Parathyroid adenoma (tissue), 2 donors: Measurements from ENCODE around the gene POLR1B.

ENCODE experiments used
- H2AFZ ChIP-seq: fragments of 300-600 bp; sonication (generic); one replicate; pipeline ENCODE4 v1.7.0; 2017; ENCODE audit warnings: antibody characterized with exemption, mild to moderate bottlenecking
- H3K27ac ChIP-seq: fragments of 300-600 bp; sonication (generic); one replicate; pipeline ENCODE4 v1.7.0; 2017
- H3K27me3 ChIP-seq: fragments of 300-600 bp; sonication (generic); one replicate; pipeline ENCODE4 v1.7.0; 2017; ENCODE audit warnings: low read length; ENCODE audit not compliant: control insufficient read depth, insufficient read depth
- H3K36me3 ChIP-seq: fragments of 300-600 bp; sonication (generic); one replicate; pipeline ENCODE4 v1.7.0; 2017; ENCODE audit warnings: low read length; ENCODE audit not compliant: control insufficient read depth, insufficient read depth
- H3K4me1 ChIP-seq: fragments of 300-600 bp; sonication (generic); one replicate; pipeline ENCODE4 v1.7.0; 2017; ENCODE audit warnings: control low read depth
- H3K4me2 ChIP-seq: fragments of 300-600 bp; sonication (generic); one replicate; pipeline ENCODE4 v1.7.0; 2017; ENCODE audit warnings: low read length
- H3K4me3 ChIP-seq: fragments of 300-600 bp; sonication (generic); one replicate; pipeline ENCODE4 v1.7.0; 2017; ENCODE audit warnings: low read depth, low read length
- H3K79me2 ChIP-seq: fragments of 300-600 bp; sonication (generic); one replicate; pipeline ENCODE4 v1.7.0; 2017; ENCODE audit warnings: control low read depth
- H3K9ac ChIP-seq: fragments of 300-600 bp; sonication (generic); one replicate; pipeline ENCODE4 v1.7.0; 2017; ENCODE audit warnings: mild to moderate bottlenecking
- H3K9me3 ChIP-seq: fragments of 300-600 bp; sonication (generic); one replicate; pipeline ENCODE4 v1.7.0; 2017; ENCODE audit warnings: low read length; ENCODE audit not compliant: control insufficient read depth
- CTCF ChIP-seq: fragments of 300-600 bp; sonication (generic); IDR thresholded peaks from one replicate; pipeline ENCODE4 v1.7.0; 2017; ENCODE audit warnings: antibody characterized with exemption, mild to moderate bottlenecking
- donor health status: primary hyperparathyroidism.

POLR1B gene

GRCh38 chr2:112602917-112603316 is 60.7 kb downstream of the POLR1B start:
- no peak overlapping the region for H3K4me3 ChIP-seq
- H3K9me3 ChIP-seq, result no peaks in the 10 kb centered on the region
- TF ChIP-seq CTCF, result no peak

GRCh38 chr2:112603731-112604130 is 61.5 kb downstream of the POLR1B start:
- Histone ChIP-seq H2AFZ (no peak overlapping the region), H3K27ac (no peak overlapping the region), H3K4me3 (no peak overlapping the region), H3K9ac (no peak overlapping the region), H3K4me2 (no peak overlapping the region), H3K27me3 (no peaks in the 10 kb centered on the region), H3K79me2 (no peaks in the 10 kb centered on the region), H3K36me3 (no peaks in the 10 kb centered on the region), H3K9me3 (no peaks in the 10 kb centered on the region), H3K4me1 (peaks cover 6% of the 10 kb centered on the region)
- TF ChIP-seq CTCF, result no peak

More at GRCh38 chr2:112602917-112603316, 60.7 kb downstream of the POLR1B start:
- H3K27ac ChIP-seq, result no peak overlapping the region
- no peaks in the 10 kb centered on the region for H3K36me3 ChIP-seq
- H3K9ac ChIP-seq, result no peak overlapping the region
- no peaks in the 10 kb centered on the region for H3K79me2 ChIP-seq
- H3K27me3 ChIP-seq, result no peaks in the 10 kb centered on the region
- no peak overlapping the region for H3K4me2 ChIP-seq
- no peak overlapping the region for H2AFZ ChIP-seq
- H3K4me1 ChIP-seq, result peaks cover 5% of the 10 kb centered on the region

- H2AFZ ChIP-seq, result no peak overlapping the region
Observed at GRCh38 chr2:112604952-112605351, 62.7 kb downstream of the POLR1B start.

GRCh38 chr2:112605926-112606325 is 63.7 kb downstream of the POLR1B start:
- no peak overlapping the region for H3K27ac ChIP-seq
- no peak overlapping the region for H3K4me2 ChIP-seq
- peaks cover 6% of the 10 kb centered on the region for H3K4me1 ChIP-seq
- no peak overlapping the region for H2AFZ ChIP-seq
- no peak for TF ChIP-seq CTCF
- no peaks in the 10 kb centered on the region for H3K79me2 ChIP-seq
- no peak overlapping the region for H3K9ac ChIP-seq
- no peaks in the 10 kb centered on the region for H3K36me3 ChIP-seq
- H3K9me3 ChIP-seq, result no peaks in the 10 kb centered on the region
- H3K27me3 ChIP-seq, result no peaks in the 10 kb centered on the region
- H3K4me3 ChIP-seq, result no peak overlapping the region

More at GRCh38 chr2:112604952-112605351, 62.7 kb downstream of the POLR1B start:
- Histone ChIP-seq H3K36me3 (no peaks in the 10 kb centered on the region), H3K79me2 (no peaks in the 10 kb centered on the region), H3K4me2 (no peak overlapping the region), H3K9me3 (no peaks in the 10 kb centered on the region), H3K27me3 (no peaks in the 10 kb centered on the region), H3K4me3 (no peak overlapping the region), H3K4me1 (peaks cover 6% of the 10 kb centered on the region), H3K27ac (no peak overlapping the region), H3K9ac (no peak overlapping the region)
- TF ChIP-seq CTCF, result no peak

- H3K27ac ChIP-seq, result no peak overlapping the region
Observed at GRCh38 chr2:112606547-112606946, 64.3 kb downstream of the POLR1B start.

More at GRCh38 chr2:112606547-112606946, 64.3 kb downstream of the POLR1B start:
- Histone ChIP-seq H3K79me2 (no peaks in the 10 kb centered on the region), H3K9ac (no peak overlapping the region), H3K4me1 (peaks cover 6% of the 10 kb centered on the region), H3K4me2 (no peak overlapping the region), H3K4me3 (no peak overlapping the region), H3K36me3 (no peaks in the 10 kb centered on the region), H3K27me3 (no peaks in the 10 kb centered on the region), H2AFZ (no peak overlapping the region), H3K9me3 (no peaks in the 10 kb centered on the region)
- no peak for TF ChIP-seq CTCF
